ENCODE measurements around the gene SSPN.

DNA sequence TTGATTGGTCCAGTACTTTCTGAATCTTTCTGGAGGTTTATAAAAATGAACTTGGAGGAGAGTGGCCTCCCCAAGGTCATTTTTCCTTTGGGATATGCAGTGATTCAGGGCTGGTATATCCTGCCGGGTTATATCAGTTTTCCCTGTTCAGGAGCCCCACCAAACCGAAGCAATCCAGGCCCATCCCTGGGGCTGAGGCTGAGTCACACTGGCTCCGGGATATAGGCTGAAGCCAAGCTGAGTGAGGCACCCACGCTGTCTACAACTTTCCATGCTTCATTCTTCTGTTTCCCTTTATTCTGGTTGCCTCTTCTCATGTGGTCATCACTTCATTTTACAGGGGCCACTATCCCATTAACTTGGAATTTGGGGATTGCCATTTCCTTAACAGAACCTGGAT, 3.4 kb downstream of the SSPN start:
- TF ChIP-seq POLR2A (IDR thresholded peaks at IDR 0.05; ENCODE audit: low read depth, low read length) = no peak
- no peak for TF ChIP-seq POLR2AphosphoS5 (IDR thresholded peaks at IDR 0.05; ENCODE audit: low read depth, low read length)
- no peak for TF ChIP-seq TAF1 (IDR thresholded peaks at IDR 0.05; ENCODE audit: borderline replicate concordance, low read depth, low read length)

All from GM12892 (cell line).